ENCODE data around the gene STAT1. TPM values are rescaled to one million over a fixed set of nuclear protein-coding genes. Genes with fewer than 3 reads are reported as not detected.

STAT1 gene
- polyA plus RNA-seq, 1 experiment = 130 TPM

- no peak for DNase-seq (ENCODE audit: low read depth, low spot score)
- no peak for TF ChIP-seq CTCF (IDR thresholded peaks at IDR 0.05; ENCODE audit: low read depth, low read length)
- CTCF ChIA-PET = interaction anchor here (0.6 kb wide), 1 partner anchor 18 kb away, joined by 3 read pairs; no protein-coding TSS in a partner anchor
- Histone ChIP-seq H3K27me3 (ENCODE audit: control insufficient read depth, insufficient read depth, low read length) (no peaks in the 10 kb centered on the region), H3K4me3 (ENCODE audit: low read depth, low read length) (no peak overlapping the region), H3K9me3 (ENCODE audit: control insufficient read depth, insufficient read depth, low read length) (no peaks in the 10 kb centered on the region; the same call in 1 of the 2 replicates), H3K27ac (ENCODE audit: low read depth, low read length) (no peak overlapping the region)
- POLR2A ChIA-PET = no interaction called here
Observed at GRCh38 chr2:190982262-190983034, 31.5 kb downstream of the STAT1 start.

GRCh38 chr2:190981733-190982132 is 32.2 kb downstream of the STAT1 start:
- POLR2A ChIA-PET = no interaction called here
- CTCF ChIA-PET = interaction anchor here (0.6 kb wide), 1 partner anchor 19 kb away, joined by 3 read pairs; no protein-coding TSS in a partner anchor
- DNase-seq (ENCODE audit: low read depth, low spot score) = no peak
- no peak for TF ChIP-seq CTCF (IDR thresholded peaks at IDR 0.05; ENCODE audit: low read depth, low read length)
- Histone ChIP-seq H3K27me3 (ENCODE audit: control insufficient read depth, insufficient read depth, low read length) (no peaks in the 10 kb centered on the region), H3K27ac (ENCODE audit: low read depth, low read length) (no peak overlapping the region), H3K4me3 (ENCODE audit: low read depth, low read length) (no peak overlapping the region), H3K9me3 (ENCODE audit: control insufficient read depth, insufficient read depth, low read length) (no peaks in the 10 kb centered on the region; the same call in 1 of the 2 replicates)

- Histone ChIP-seq H3K9me3 (ENCODE audit: control insufficient read depth, insufficient read depth, low read length) (no peaks in the 10 kb centered on the region; the same call in 1 of the 2 replicates), H3K4me3 (ENCODE audit: low read depth, low read length) (no peak overlapping the region), H3K27me3 (ENCODE audit: control insufficient read depth, insufficient read depth, low read length) (no peaks in the 10 kb centered on the region), H3K27ac (ENCODE audit: low read depth, low read length) (no peak overlapping the region)
- DNase-seq (ENCODE audit: low read depth, low spot score) = no peak
- POLR2A ChIA-PET = no interaction called here
- CTCF ChIA-PET = interaction anchor here (1.9 kb wide), 1 partner anchor 200 kb away, joined by 4 read pairs; no protein-coding TSS in a partner anchor
- no peak for TF ChIP-seq CTCF (IDR thresholded peaks at IDR 0.05; ENCODE audit: low read depth, low read length)
Observed at GRCh38 chr2:190981333-190981732, 32.6 kb downstream of the STAT1 start.

- H3K4me3 ChIP-seq (ENCODE audit: low read depth, low read length) = no peak overlapping the region
- ChIA-PET POLR2A (interaction anchor here (1.0 kb wide), 1 partner anchor 99 kb away, joined by 5 read pairs; no protein-coding TSS in a partner anchor), CTCF (interaction anchor here (0.6 to 1.9 kb wide), 3 partner anchors 10 to 200 kb away, joined by 3 to 4 read pairs (median 4); no protein-coding TSS in a partner anchor)
- no peak for TF ChIP-seq CTCF (IDR thresholded peaks at IDR 0.05; ENCODE audit: low read depth, low read length)
- no peaks in the 10 kb centered on the region for H3K9me3 ChIP-seq (ENCODE audit: control insufficient read depth, insufficient read depth, low read length)
- peak overlapping the region; percentile 49 for H3K27ac ChIP-seq (ENCODE audit: low read depth, low read length)
- no peak for DNase-seq (ENCODE audit: low read depth, low spot score)
- H3K27me3 ChIP-seq (ENCODE audit: control insufficient read depth, insufficient read depth, low read length) = no peaks in the 10 kb centered on the region
Observed at GRCh38 chr2:190980630-190981209, 33.3 kb downstream of the STAT1 start.
